HCEC 1CT (cell line): ENCODE measurements around the gene LRRC4.

ENCODE experiments used
- DNase-seq: peaks from one replicate; pipeline ENCODE4 v3.0.0-alpha.2; 2017

Gene LRRC4

GRCh38 chr7:128030654-128031611 lies at the start of gene LRRC4:
LRRC4 (minus strand) TSS chr7:128031437; CDS start chr7:128030640, 797 bp downstream.
- peak; percentile 45 for DNase-seq

GRCh38 chr7:128080169-128080568 lies 48.9 kb upstream of the LRRC4 start:
- no peak for DNase-seq

DNA sequence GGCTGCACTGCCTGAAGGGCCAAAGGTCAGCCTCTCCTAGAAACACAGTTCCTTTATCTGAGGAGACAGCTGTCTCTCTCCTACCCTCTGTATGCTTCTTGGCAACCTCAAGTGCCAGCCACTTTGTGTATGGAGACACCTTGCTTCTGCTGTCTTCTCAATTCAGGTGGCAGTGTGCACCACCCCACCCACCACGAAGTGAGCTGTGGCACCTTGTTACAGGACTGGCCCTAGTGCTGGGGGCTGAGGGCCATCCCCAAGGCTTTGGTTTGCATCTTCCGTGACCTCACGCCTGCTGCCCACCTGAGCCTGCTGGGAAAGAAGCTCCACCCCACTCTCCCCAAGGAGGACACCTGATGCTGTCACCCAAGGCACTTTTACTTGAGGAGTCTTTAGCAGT lies 47.1 kb upstream of the LRRC4 start:
- DNase-seq: no peak

DNA sequence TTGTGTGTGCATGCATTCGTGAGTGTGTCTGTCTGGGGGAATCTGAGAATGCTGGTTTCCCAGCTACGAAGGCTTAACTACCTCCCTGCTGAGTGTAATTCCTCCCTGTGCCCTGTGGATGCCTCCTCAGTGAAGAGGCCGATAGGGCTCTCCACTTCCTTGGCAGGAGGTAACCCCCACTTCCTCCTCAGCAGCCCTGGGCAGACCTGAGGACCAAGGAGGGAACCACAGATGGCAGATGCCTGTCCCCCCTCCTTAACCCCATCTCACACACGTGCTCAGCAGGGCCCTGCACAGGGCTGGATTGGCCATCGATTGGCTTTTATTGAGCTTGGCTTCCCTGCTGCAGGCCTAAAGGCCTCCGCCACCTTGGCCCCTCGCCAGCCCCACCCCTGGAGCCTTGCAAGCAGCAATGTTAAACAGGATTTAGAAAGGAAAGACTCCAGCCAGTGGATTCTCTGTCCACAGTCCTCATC lies 45.6 kb upstream of the LRRC4 start:
- DNase-seq: no peak

DNA sequence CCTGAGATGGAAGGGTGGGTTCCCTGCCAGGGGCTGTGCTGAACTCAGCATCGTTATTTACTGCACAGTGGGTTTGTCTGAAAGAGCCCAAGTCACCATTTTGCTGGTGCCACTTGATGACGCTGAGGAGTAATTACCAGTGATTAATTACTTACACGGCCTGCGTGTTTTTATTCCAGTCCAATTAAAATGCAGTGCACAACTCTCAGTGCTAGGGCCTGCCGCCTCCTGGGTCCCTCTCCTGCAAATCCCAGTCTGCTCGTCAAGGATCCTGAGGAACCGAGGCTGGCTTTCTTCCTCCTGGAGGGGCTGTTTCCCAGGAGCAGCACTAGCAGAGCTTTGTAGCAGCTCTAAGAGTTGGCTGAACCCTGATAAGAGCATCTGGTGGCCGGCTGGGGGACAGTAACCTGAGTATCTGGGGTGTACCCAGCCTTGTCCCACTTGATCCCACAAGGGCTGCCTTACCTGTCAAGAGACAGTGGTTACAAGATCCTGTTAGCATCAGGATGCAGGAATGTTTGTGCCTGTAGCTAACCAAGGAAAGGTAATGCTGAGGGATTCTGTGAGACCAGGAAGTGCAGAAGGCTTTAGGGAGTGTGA lies 45.1 kb upstream of the LRRC4 start:
- DNase-seq: no peak

GRCh38 chr7:128075242-128076095 lies 44.2 kb upstream of the LRRC4 start:
- no peak for DNase-seq

DNA sequence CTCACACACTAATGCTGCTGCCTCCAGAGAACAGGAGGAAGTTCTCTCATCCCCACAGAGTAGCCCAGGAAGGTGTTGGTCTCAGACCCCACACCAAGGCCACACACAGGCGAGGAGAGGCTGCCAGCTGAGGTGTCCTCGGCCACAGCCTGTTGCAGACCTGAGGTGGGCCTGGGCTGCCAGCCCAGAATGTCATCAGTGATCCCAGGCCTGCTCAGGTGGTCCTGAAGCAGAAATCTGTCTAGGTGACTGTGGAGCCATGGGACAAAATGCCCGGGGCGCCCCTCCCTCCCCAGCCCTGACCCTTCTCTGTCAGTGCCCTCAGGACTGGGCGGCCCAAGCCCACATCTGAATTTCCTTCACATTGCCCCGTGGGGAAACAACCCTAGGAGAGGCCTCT lies 43.5 kb upstream of the LRRC4 start:
- DNase-seq: no peak

- DNase-seq: no peak
Observed at GRCh38 chr7:128074336-128074735, 43.1 kb upstream of the LRRC4 start.

DNA sequence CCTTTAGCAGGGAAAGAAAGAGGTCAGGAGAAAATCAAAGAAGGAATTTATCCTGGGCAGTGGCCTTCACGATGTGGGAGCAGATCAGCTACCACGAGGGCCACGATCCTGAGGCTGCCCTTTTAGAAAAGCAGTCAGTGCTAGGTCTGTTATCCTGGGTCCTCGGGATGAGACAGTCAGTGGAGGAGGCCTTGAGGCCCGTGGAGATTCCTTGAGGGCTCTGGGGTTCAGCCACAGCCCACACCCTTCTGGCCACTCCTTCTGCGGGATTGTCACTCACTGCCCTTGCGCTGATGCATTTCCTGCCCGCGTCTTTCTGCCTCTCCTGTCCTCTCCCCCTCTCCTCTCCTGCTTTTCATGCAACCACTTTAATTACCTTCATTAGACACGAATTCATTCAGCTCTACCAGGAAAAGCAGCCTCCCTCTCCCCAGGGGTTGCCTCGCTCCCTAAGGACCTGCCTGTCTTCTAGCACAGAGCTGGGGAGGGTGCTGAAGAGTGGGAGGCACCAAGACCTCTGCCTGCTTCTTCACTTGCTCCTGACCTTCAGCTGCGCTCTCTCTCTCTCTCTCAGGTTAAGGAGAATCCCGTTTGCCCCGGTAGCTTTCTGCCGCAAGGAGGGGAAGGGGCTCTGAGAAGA lies 42.6 kb upstream of the LRRC4 start:
- no peak for DNase-seq

GRCh38 chr7:128071801-128072200 lies 40.6 kb upstream of the LRRC4 start:
- no peak for DNase-seq

GRCh38 chr7:128071376-128071775 lies 40.1 kb upstream of the LRRC4 start:
- DNase-seq: no peak

GRCh38 chr7:128069373-128070364 lies 38.4 kb upstream of the LRRC4 start:
- no peak for DNase-seq

GRCh38 chr7:128068785-128069184 lies 37.5 kb upstream of the LRRC4 start:
- DNase-seq: no peak

DNA sequence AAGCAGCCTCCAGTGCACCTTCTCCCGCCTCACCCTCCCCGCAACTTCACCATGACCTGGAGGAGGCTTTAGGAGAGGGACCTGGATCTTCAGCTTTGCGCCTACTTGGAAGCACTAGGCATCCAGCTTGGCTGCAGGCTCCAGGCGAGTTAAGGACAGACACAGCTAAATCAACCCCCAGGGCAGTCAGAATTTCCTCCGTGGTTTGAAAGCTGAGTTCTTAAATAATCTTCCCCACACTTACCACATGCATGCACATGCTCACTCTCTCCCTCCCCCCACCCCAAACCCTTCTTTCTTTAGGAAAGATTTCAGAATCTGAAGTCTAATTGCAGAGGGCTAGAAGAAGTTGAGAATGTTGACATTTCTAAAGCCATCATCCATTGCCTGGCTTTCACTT lies 36.7 kb upstream of the LRRC4 start:
- DNase-seq: no peak

GRCh38 chr7:128066858-128067257 lies 35.6 kb upstream of the LRRC4 start:
- no peak for DNase-seq

DNA sequence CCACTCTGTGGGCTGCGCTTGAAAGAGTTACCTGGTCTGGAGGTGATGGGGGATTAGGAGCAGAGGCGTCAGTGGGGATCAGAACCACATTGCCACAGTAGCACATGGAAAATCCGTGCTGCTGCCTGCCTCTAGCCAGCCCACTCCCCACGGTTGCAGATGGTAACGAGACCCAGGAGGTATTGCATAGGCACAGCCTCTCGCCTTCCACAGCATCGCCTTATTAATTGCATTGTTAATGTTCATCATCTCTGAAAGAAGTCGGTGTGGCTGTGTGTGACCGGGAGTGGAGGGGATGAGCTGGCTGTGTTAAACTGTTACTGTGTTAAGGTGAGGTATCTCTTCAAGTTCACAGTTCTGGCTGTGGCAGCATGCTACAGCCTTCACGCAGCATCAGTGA lies 35.2 kb upstream of the LRRC4 start:
- DNase-seq: no peak

DNA sequence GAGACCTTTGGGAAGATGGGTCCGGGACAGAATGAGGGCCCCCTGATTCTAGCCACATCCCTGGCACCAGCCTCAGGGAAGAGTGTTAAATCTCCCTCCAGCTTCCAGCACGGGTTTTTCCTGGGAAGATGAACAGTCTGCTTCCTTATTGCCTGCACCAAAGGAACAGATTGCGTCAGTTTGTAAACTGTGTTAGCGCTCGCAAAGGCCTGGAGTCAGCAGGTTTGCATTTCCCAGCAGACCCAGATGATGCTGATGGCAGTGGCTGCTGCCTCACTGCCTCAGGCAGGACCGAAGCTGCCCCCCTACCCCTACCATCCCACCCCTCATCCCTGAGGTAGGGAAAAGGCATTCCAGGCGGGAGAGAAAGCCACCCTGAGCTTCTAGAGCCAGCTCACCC lies 34.6 kb upstream of the LRRC4 start:
- no peak for DNase-seq

- no peak for DNase-seq
Observed at GRCh38 chr7:128063088-128063487, 31.9 kb upstream of the LRRC4 start.

DNA sequence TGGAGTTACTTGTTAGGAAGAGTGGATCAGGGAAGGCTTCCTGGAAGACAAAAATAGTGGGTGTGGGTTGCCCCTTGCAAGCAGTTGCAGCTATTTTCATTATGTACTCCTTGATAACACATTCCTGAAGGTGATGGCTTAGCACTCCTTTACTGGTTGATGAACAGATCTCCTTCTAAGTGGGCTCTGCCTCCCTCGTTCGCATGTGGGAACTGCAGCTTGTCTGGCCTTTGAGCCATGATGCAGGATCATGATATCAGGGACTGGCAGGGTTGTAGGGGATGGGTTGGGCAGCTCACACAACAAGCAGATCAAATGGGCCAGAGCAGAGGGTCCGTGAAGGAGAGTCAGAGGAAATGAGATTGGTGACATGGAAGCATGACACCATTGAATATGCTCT lies 28.8 kb upstream of the LRRC4 start:
- no peak for DNase-seq

DNA sequence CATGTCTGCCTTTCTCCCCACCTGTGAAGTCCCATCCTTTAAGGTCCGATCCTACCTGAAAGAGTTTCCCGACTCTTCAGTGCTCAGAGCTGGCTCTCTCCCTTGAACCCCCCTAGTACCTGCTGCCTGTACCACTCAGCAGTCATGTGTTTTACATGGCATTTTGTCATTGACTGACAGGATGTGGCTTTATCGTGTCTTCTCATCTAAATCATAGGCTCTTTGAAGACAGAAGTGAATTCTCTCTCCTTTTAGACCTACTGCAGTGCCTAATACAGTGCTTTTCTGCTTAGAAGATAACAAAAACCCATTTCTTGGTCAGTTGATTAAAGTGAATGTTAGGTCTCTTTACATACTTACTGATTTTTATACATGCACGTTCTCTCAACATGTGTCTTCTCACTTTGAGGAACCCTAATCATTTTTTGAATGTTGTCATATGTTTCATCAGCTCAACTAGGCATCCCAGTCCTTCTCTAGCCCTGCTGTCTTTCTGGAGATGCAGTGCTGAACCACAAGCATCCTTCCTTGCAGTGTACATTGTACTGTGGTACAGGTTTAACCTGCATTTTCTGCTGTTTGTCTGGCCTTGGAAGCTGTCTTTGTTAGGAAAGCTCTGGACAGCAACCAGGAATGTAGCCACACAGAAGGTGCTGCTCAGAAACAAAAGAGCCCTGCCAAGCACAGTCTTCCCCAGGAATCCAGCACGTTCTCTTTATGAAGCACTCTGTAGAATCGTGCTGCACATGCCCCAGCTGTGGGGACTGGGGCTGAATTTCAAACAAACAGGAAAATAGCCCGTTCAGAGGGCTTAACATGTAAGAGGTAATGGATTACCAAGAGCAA lies 28.1 kb upstream of the LRRC4 start:
- DNase-seq: no peak

DNA sequence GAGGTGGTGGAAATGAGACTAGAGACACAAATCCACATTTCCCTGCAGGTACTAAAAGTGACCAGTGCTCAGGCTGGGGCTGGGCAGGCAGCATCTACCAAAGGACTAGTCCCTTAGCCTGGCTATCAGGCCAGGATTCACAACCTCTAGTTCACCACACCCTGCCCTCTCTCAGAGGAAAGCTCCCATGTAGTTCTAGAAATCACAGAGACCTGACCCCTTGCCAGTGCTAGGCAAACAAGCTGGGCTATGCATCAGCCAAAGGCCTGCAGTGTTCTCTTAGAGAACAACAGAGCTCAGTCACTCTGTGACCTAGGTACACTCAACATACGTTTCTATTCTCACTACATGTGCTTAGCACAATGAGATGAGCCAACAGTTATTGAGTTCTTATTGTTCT lies 26.7 kb upstream of the LRRC4 start:
- DNase-seq: no peak
